ENCODE data around the gene PTCD2.

DNA sequence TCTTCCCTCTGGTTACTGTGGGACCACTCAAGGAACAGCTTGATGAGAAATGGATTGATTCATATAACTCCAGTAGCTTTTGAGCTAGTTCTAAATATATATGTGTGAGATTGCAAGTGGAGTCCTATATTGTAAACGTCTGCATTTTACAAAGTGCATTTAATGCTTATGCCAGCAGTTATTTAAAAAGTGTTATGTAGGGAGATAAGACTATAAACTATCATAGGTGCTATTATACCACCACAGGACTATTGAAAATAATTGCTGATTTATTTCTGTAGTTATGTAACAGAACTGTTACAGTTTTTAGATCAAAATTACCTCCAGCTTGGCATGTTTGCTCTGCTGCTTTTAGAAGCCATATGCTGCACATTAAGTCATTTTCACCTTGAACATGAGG lies 36.2 kb downstream of the PTCD2 start:
- no peak for TF ChIP-seq ZNF3 (CRISPR knock-in tag; IDR thresholded peaks at IDR 0.05)
- TF ChIP-seq HDAC6 (IDR thresholded peaks at IDR 0.05; ENCODE audit: low read depth, low read length), result no peak
- no peak for TF ChIP-seq POLR2A (conservative IDR thresholded peaks at IDR 0.05)
- TF ChIP-seq FOXO4 (CRISPR knock-in tag; IDR thresholded peaks at IDR 0.05), result no peak
- no peak for TF ChIP-seq MYBL2 (IDR thresholded peaks at IDR 0.05; ENCODE audit: low read depth)
- no peak for TF ChIP-seq MYBL2 (CRISPR knock-in tag; IDR thresholded peaks at IDR 0.05; ENCODE audit: borderline replicate concordance)
- TF ChIP-seq TRIM28 (IDR thresholded peaks at IDR 0.05), result no peak
- no peak for TF ChIP-seq CBX5 (IDR thresholded peaks at IDR 0.05; ENCODE audit: borderline replicate concordance, low read depth)
